Ovary (tissue), 3 donors: Measurements from ENCODE around the gene MPPED1.

ENCODE experiments used
- CTCF ChIP-seq, 3 donors: fragments of 450-650 bp in 2 of 3; fragments of 200-600 bp in 1 of 3; IDR thresholded peaks; one replicate each; pipeline versions ENCODE4 v1.5.1 to v1.8.0; 2016 to 2022; ENCODE audit warnings: antibody characterized with exemption in 3 of 3, mild to moderate bottlenecking in 1 of 3
- POLR2A ChIP-seq: fragments of 450-650 bp; IDR thresholded peaks from one replicate; pipeline ENCODE4 v1.6.1; 2017; ENCODE audit warnings: antibody characterized with exemption, mild to moderate bottlenecking, moderate library complexity
- donor health status: DM: no; HTN: no; CAD: no.

GRCh38 chr22:43497956-43498855, 86.4 kb downstream of the MPPED1 start:
- TF ChIP-seq POLR2A, result no peak
- no peak for TF ChIP-seq CTCF (IDR thresholded peaks at IDR 0.05)
